GM19025 (cell line): ENCODE measurements around the gene TBX15.
A peak's percentile ranks its signal among the peaks of the same experiment; 100 is the strongest.

Experiments used
- ATAC-seq: cut with Tn5 transposase; IDR thresholded peaks from one replicate; pipeline ENCODE4 v1.9.1; 2021; ENCODE audit warnings: mild to moderate bottlenecking, low read depth, moderate library complexity; ENCODE audit not compliant: unreplicated experiment

The TBX15 gene

GRCh38 chr1:118988186-118989005, at the start of gene TBX15:
Gene TBX15 (minus strand): TSS chr1:118988343. CDS start chr1:118987795, 548 bp downstream.
- no peak for ATAC-seq

- no peak for ATAC-seq
Measured at GRCh38 chr1:119034359-119034758, 46.2 kb upstream of the TBX15 start.

DNA sequence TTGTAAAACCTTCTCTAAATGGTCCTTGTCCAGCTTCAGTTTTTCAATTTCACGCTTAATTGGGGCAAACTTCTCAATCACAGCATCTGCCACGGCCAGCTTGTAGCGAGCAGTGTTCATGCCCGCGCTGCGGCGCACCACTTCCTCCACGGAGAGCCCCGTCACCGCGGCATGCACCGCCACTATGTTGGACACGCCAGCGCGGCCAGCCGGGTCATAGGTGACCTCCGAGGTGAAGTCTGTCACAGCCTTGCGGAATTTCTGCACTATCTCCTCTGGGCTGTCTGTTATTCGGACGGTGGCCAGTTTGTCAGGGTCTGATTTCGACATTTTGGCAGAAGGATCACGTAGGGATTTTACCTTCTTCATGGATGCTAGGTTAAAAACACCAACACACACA, 44.8 kb upstream of the TBX15 start:
- no peak for ATAC-seq

- no peak for ATAC-seq
Measured at GRCh38 chr1:119027759-119028158, 39.6 kb upstream of the TBX15 start.

- ATAC-seq, result no peak
Measured at GRCh38 chr1:119026956-119027355, 38.8 kb upstream of the TBX15 start.

DNA sequence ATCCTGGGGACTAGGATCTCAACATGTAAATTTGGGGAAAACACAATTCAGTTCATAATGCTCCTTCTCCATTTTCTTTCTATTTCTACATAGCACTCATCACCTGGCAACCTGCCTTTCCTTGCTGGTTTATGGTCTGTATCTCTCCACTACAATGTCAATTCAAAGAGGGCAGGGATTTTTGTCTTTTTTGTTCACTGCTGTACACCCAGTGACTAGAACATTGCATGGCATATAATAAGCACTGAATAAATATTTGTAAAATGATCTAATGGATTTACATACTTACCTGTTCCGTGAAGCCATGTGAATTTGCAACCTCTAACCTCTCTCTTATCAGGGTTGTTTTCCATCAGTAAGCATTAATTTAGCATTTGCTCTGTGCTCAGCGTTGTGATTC, 27.4 kb upstream of the TBX15 start:
- no peak for ATAC-seq

DNA sequence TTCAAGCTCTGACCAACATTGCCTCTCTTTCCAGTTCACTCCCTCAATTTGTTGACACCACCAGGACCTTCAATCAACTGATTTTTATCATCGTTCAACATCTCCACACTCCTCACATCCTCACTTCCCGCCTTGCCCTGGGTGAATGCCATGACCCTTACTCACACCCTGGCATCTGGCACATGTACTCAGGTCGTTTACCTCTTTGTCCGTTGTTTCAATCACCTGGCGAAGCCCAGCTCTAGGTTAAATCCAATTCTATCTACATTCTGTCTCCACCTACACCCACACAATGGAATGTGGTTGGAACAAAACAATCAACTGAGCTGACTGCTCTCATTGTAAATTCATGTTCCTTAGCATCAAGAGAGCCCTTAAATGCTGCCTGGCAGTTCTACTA, 24.2 kb upstream of the TBX15 start:
- no peak for ATAC-seq

- ATAC-seq, result no peak
Measured at GRCh38 chr1:119011706-119012105, 23.6 kb upstream of the TBX15 start.

DNA sequence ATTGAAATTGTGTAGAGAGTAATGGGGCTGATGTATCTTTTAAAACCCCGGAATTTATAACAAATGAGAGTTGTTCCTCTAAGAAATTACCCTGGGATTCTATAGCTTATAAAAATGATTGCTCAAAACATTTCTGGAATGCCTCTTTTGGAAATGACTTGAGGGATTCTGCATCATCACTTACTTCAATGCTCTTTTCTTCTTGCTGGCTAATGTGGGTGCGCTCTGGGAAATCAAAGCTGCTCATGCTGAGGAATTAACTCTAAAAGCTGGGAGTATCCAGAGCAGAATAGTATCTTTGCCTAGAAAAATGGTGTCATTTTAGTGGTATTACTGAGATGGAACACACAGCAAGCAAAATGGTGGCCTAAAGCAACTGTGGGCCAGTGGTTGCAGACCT, 23.0 kb upstream of the TBX15 start:
- ATAC-seq, result no peak

GRCh38 chr1:119010201-119010600, 22.1 kb upstream of the TBX15 start:
- no peak for ATAC-seq

DNA sequence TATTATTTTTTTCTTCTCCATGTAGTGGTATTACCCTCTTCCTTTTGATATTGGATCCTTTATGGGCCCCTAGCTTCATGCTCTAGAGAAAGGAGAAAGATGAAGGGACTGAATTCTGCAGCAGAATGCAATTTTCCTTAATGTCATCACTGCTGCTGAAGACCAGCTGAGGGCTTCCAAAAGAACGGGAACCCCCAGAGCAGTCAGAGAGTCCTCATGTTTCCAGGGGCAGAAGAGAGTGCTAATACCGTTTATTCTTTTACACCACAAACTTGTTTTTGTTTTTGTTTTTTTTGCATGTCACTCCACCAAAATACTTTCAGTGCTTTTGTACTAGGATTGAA, 21.1 kb upstream of the TBX15 start:
- ATAC-seq, result no peak

GRCh38 chr1:119008483-119009311, 20.6 kb upstream of the TBX15 start:
- peak; percentile 61 for ATAC-seq

DNA sequence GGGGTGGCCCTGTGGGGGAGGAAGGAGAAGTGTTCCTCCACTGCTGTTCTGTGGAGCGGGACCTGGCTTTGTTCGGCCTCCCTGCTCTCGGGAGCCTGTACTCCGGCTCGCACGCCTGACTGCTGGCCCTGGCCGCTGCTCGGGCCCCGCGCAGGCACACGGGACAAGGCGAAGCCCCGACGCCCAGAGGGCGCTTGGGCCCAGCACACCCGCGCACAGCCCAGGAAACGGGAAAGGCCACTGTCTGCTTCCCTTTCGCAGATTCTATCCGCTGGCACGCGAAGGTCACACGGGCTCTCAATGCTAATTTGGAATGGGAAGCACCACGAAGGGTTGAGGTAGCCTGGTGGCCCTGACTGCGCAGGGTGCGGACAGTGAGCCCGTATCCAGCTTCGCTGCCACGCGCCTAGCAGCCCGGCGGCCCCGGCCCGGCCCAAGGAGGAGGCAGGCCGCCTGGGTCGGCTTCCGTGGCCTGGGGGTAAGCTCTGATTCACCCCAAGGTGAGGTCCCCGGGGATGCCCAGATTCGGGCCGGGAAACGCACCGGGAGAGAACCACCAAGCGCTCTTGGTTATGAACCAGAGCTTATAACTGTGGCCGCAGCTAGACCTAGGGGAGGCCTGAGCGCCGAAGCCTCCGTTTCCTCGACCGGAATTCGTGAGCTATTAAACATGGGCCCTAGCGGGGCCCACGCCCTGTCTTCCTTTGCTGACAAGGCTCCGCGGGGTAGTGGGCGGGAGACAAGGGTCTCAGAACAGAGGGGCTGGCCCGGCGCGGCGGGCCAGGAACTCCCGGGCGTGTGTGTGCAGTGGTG, 19.7 kb upstream of the TBX15 start:
- ATAC-seq, result peak; percentile 19

GRCh38 chr1:119007339-119007669, 19.2 kb upstream of the TBX15 start:
- no peak for ATAC-seq

GRCh38 chr1:119006406-119007279, 18.5 kb upstream of the TBX15 start:
- no peak for ATAC-seq

DNA sequence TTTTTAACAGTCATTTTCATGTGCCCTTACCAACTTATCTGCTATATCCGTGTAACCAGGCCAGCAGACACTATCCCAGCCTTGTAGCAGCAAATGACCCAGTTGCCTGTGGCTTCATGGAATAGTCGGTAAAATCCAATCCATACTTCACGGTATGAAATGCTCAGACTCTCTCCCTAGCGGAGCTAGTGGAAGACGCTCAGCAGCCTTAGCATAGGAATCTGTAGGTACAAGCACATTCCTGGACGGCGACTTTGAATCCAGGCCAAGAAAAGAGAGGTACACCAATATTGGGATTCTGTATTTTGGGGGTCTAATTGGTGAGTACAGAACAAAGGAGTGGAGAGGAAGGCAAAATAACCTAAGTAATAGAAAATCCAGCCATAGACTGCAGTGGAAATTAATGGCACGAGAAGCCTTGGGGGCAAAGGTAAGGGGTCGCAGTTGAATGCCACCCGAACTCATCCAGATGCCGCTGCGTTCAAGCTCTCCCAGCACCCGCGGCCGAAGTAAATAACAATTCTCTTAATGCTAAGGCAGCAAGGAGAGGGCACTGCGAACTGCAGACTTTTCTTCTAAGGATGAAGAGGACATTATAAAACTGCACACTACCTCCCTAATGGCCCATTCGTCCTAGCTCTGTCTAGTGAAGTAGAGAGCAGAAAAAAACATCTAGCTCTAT, 17.7 kb upstream of the TBX15 start:
- no peak for ATAC-seq

DNA sequence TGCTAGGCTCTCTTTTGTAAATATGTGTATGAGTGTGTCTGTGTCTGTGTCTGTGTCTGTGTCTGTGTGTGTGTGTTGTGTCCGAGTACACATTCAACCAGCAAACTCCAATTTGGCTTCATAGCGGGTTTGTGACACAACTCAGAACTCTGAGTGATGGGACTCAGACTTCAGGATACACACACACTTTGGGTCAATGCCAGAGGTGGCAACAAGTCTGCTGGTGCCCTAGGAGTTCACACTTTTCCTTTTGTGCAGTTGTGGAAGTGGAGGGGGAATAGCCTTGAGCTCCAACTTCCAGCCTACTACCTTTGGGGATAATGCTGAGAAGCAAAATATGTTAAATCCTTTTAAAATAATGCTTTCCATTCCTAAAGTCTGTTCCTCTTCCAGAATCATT, 16.6 kb upstream of the TBX15 start:
- ATAC-seq, result no peak

DNA sequence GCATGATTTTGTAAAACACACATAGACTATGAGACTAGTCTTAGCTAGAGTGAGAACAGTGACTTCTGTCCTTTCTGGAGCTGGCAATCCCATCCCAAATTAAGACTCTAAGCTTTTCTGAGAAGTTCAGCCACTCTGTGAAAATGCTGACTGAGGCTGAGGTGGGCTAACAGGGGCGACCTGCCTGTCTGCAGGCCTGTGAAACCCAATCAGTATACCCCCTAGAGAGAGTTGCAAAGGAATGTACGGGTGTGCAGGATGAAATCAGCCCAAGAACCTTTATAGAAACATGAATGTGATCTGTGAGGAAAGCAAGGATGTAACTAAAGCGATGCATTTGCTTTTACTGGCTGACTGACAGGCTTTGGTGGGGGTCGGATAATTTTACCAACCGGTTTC, 16.0 kb upstream of the TBX15 start:
- no peak for ATAC-seq

DNA sequence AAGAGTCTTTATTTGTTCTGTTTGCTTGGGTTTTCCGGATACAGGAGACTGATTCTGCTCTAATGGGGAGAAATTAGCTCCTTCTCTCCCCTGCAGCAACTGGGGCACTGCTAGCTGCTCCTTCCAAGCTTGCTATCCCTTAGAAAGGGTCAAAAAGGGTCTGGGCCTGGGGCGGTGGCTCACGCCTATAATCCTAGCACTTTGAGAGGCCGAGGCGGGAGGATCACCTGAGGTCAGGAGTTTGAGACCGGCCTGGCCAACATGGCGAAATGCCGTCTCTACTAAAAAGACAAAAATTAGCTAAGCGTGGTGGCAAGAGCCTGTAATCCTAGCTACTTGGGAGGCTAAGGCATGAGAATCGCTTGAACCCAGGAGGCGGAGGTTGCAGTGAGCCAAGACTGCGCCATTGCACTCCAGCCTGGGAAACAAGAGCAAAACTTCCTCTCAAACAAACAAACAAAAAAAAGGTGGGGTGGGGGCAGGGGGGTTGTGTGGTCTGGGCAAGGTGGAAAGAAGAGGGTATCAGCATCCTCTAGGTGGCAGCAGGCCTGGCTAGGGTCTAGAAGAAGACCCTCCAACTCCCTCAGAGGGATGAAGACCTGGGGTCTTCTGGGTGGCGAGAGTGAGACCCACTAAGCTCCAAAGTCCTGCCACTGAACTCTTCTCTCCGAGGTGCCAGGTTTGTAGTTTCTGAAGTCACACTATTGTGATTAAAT, 15.4 kb upstream of the TBX15 start:
- no peak for ATAC-seq
